ENCODE data around the gene EVC.

EVC gene

GRCh38 chr4:5710961-5711478 is at the start of gene EVC:
EVC (plus strand) TSS chr4:5711201; CDS start chr4:5711381, 180 bp downstream.
- peak within 1 kb of the TSS; percentile 65 for H3K4me3 ChIP-seq (ENCODE audit: low read length)
- no peak for DNase-seq (ENCODE audit: low read depth)
- no peak for TF ChIP-seq CTCF (conservative IDR thresholded peaks at IDR 0.05; ENCODE audit: low read depth, low read length)

- no peak for TF ChIP-seq CTCF (conservative IDR thresholded peaks at IDR 0.05; ENCODE audit: low read depth, low read length)
- no peak overlapping the region for H3K4me3 ChIP-seq (ENCODE audit: low read length)
- no peak for DNase-seq (ENCODE audit: low read depth)
These were observed 49.8 kb upstream of the EVC start for GRCh38 chr4:5661237-5661636.

GRCh38 chr4:5662555-5662954 is 48.4 kb upstream of the EVC start:
- no peak for DNase-seq (ENCODE audit: low read depth)
- no peak for TF ChIP-seq CTCF (conservative IDR thresholded peaks at IDR 0.05; ENCODE audit: low read depth, low read length)
- no peak overlapping the region for H3K4me3 ChIP-seq (ENCODE audit: low read length)

GRCh38 chr4:5664778-5665177 is 46.2 kb upstream of the EVC start:
- no peak for TF ChIP-seq CTCF (conservative IDR thresholded peaks at IDR 0.05; ENCODE audit: low read depth, low read length)
- H3K4me3 ChIP-seq (ENCODE audit: low read length) = no peak overlapping the region
- DNase-seq (ENCODE audit: low read depth) = no peak

GRCh38 chr4:5666741-5667140 is 44.3 kb upstream of the EVC start:
- no peak for DNase-seq (ENCODE audit: low read depth)
- H3K4me3 ChIP-seq (ENCODE audit: low read length) = no peak overlapping the region
- TF ChIP-seq CTCF (conservative IDR thresholded peaks at IDR 0.05; ENCODE audit: low read depth, low read length) = no peak

GRCh38 chr4:5676763-5677162 is 34.2 kb upstream of the EVC start:
- H3K4me3 ChIP-seq (ENCODE audit: low read length) = no peak overlapping the region
- no peak for DNase-seq (ENCODE audit: low read depth)
- TF ChIP-seq CTCF (conservative IDR thresholded peaks at IDR 0.05; ENCODE audit: low read depth, low read length) = no peak

GRCh38 chr4:5678977-5679376 is 32.0 kb upstream of the EVC start:
- TF ChIP-seq CTCF (conservative IDR thresholded peaks at IDR 0.05; ENCODE audit: low read depth, low read length) = no peak
- no peak for DNase-seq (ENCODE audit: low read depth)
- no peak overlapping the region for H3K4me3 ChIP-seq (ENCODE audit: low read length)

Measured in retinal pigment epithelial cell (primary cell).